ENCODE data around the gene FRMD5.

The FRMD5 gene

DNA sequence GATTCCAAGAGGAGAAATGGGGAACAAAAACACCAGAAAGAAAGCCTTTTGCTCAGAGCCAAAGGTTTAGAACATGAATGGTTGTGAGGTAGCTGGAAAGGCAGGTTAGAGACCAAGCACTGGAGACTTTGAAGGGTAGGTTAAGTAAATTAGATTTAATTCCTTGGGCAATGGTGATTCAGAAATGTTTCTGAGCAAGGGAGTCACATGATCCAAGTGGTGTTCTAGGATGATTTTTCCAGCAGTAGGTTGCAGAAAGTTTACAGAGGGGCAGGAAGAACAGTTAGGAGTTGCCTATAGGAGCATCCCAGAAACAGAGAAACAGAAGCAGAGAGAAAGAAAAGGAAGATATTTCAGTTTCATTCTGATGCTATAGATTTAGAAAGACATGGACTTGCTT lies 228.4 kb downstream of the FRMD5 start:
- DNase-seq, result no peak

DNA sequence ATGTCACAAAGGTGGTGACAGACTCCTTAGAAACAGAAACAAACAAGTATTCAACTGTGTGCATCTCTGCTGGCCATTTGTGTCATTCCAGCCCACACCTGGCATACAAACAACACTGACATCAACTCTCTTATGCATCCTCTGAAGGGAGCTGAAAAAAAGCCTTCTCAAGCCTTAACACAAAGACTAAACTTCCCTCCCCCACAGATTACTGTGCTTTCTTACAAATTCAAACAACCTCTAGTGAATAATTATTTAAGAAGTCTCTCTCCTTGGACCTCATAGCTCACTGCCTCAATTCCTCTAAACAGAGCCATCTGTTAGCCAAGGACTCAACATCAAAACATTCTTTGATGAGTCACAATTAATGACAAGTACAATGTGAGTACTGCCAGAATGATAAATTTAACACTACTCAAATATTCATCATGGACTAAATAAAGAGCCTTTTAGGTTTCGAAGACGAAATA lies 236.2 kb downstream of the FRMD5 start:
- no peak for DNase-seq

DNA sequence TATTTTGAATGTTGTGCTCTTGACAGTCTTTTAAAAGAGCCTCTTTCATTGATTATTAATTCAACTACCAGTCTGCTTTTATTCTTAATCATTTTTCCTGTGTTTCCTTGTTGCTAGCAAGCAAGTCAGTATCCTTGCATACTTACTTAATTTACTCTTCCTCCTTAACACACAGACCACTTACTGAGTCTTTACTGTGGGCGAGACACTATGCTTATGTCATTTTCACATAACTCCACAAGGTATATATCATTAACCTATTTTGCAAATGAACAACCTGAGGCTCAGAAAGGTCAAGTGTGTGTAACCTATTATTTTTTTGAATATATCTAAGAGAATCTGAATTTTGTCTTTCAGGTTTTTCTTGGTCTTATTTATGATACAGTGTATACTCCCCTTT lies 237.3 kb downstream of the FRMD5 start:
- no peak for DNase-seq

DNA sequence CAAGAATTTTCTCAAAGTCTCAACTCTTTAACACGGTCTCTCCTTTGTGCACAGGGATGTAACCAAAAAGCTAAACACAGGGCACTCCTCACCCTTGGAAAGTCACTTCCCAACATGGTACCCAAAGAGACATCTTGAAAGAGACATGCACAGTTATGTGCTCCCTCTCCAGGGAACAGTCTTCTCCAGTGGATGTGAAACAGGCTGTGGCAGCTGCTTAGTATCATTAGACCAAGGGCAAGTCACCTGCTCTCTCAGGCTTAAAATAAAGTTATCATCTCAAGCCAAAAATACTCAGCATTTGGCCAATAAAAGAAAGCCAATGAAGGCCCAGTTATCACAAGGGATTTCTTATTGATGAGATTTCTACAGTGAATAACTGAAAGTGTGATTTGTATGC lies 239.9 kb downstream of the FRMD5 start:
- no peak for DNase-seq

DNA sequence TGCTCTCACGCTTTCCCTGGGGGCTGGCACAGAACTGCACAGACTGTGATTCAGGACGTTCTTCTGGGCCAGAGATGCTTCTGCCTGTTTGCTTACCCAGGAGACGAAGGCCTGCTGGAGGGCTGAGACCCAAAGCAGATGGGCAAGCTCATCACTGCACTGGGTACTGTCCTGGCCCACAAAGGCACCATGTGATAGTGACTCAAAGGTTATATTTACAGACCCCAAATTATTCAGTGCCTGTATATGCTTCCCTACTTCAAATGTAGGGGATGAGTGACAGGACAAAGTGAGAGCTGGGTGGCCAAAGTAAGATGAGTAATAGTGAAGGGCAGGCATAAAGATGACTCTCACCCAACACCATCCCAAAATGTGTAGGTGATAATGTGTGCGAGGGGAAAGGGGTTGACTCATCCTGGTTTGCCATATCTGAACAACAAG lies 240.9 kb downstream of the FRMD5 start:
- no peak for DNase-seq

DNA sequence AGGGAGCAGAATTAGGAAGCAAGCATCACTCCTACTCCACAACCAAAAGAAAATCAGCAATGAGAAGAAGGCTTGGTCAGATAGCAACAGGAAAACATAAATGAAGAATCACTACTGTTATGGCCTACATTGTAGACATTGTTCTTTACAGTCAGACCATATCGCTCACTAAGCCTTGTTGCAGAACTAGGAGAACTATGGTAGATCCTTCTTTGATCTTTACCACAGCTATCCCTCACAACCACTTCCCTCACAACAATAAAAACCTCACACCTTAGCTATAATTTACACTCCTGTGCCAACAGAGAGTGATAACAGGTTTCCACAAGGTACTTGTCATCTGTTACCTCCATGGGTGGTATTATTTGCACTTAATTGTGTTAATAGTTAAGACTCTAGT lies 241.7 kb downstream of the FRMD5 start:
- DNase-seq, result no peak

DNA sequence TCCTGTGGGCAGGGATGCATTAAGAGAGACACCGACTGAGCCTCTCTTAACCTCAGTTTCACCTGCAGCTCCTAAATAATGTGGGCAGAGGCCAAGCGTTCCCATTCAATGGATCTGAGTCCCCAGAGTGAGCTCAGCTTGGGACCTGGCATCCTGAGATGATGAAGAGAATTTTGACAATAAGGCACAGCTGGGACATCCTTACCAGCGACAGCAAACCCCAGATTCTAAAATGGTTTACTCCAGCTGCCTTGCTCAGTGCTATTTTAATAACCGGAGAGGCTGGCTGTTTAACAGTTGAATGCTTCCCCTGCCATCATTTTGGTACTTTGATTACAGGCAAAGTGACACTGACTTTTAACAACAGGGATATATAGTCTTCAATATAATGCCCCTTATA lies 244.5 kb downstream of the FRMD5 start:
- DNase-seq, result no peak

DNA sequence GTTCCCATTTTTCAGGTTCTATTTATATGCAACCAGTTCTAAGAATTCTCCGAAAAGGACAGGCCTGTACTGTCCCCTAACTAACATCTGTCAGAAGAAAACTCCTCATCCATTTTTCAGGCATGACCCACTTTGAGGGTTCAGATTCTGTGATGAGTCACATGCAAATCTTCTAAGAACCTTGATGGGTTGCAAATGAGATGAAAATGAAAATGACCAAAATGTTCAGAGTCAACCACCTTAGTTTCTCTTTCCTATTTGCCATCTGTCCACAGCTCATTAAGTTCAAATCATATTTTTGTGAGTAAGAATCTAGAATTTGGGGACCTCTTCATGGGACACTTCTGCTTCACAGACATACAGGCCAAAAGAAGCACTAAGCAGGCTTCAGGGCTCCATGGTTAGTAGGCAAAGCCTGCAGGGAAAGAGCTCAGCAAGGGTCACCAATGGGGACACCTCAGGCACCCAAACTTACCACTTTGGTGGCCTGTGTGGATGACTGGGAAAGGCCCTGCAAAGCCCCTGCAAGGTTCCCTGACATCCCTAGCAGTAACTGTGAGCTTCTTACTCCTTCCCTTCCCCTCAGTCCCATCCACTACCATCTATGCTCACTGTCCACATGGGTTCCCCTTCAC lies 246.3 kb downstream of the FRMD5 start:
- no peak for DNase-seq

DNA sequence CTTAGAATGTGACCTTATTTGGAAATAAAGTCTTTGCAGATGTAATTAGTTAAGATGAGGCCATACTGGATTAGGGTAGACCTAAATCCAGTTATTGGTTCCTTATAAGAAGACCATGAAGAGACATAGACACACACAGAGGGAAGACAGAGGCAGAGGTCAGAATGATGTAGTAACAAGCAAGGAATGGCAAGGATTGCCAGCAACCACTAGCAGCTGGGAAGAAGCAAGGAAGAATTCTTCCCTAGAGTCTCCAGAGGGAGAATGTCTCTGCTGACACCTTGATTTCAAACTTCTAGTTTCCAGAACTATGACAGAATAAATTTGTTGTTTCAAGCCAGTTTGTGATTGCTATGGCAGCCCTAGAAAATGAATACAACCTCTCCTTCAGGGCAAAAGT lies 251.6 kb downstream of the FRMD5 start:
- DNase-seq, result no peak

DNA sequence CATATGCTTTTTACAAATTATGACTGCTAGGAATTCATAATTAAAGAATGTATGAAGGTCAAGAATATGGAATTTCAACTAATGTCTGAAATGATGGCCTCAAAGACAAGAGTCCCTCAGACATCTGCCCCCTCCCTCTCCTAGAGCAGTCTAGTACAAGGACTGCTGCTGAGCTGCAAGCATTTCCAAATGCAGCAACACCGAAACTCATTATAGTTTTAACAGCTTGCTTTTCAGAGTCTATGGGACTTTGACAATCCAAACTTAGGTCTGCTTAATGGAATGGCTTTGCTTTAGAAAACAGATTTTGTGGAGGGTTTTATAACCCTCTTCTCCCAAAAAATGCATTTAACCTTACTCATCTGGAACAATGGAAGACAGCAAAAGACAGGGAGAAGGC lies 252.9 kb downstream of the FRMD5 start:
- DNase-seq, result no peak

DNA sequence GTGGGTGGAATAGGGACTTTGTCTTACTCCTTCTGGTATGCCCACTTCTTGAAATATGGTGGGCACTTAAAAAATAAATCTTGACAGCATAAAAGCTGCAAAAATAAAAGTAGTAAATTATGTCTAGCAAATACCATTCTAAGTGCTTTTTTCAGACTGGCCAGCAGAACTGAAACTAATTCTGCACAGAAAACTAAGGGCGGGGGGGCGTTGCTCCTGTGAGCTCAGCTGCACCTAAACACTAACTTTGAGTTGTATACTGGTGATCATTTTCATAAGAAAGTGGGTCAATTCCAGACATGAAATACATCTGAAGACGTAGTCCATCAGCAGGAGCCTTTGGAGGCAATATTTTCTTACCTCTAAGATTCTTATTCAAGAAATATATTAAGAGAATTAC lies 253.5 kb downstream of the FRMD5 start:
- DNase-seq, result no peak

DNA sequence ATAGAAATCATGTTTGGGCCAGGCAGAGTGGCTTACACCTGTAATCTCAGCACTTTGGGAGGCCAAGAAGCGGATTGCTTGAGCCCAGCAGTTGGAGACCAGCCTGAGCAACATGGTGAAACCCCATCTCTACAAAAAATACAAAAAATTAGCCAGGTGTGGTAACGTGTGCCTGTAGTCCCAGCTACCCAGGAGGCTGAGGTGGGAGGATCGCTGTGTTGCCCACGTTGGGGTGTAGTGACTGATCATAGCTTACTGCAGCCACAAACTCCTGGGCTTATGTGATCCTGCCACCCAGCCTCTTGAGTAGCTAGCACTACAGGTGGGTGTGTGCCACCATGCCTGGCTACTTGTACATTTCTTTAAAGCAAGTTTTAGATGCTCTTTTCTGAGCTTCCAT lies 254.0 kb downstream of the FRMD5 start:
- DNase-seq, result no peak

DNA sequence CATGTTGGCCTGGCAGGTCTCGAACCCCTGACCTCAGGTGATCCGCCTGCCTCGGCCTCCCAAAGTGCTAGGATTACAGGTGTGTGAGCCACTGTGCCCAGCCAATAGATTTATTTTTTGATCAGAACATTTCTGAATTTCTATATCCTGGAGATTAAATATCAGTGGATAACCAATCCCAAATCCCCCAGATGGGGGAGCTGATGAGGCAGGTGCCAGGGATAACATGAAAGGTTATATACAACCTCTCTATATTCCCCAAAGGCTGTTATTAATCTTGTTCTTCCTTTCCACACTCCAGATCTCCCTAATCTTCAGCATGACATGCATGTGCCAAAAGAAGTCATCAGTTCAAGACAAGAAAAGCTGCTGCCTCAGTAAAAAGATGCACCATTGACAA lies 256.0 kb downstream of the FRMD5 start:
- DNase-seq, result no peak

DNA sequence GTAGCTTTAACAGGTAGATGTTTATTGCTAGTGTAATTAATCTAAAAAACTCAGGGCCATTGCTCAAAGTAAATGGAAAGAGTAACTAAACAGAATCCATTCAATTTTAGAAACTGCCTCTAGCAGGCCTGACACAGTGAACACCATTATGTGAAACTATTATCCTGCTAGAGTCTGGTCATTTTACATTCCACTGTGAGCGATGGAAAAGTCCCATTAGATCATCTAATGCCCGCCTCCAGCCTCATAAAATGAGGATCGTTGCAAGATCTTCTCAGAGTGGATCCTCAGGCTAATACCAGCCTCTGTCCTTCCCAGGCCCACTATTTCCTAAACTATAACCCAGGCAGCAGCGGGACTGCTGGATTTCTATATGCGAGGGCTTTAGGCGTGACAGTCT lies 260.6 kb downstream of the FRMD5 start:
- DNase-seq, result no peak

DNA sequence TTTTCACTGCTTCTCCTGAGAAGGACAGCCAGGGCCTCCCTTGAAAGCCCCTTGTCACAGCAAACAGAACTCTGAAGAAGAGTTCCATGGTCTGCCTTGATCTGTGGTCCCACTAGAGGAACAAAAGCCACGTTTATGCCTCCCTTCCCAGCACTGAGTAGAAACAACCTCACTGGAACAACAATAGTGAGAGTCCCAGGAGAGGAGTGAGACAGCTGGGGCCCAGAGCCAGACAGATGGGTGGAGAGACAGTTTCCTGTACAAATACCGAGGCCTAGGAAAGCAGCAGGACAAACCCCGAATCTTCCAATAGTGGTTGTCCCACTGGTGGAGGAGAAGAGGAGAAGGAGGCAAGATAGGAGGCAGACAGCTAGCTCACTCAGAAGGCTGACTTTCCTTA lies 262.2 kb downstream of the FRMD5 start:
- DNase-seq, result no peak

DNA sequence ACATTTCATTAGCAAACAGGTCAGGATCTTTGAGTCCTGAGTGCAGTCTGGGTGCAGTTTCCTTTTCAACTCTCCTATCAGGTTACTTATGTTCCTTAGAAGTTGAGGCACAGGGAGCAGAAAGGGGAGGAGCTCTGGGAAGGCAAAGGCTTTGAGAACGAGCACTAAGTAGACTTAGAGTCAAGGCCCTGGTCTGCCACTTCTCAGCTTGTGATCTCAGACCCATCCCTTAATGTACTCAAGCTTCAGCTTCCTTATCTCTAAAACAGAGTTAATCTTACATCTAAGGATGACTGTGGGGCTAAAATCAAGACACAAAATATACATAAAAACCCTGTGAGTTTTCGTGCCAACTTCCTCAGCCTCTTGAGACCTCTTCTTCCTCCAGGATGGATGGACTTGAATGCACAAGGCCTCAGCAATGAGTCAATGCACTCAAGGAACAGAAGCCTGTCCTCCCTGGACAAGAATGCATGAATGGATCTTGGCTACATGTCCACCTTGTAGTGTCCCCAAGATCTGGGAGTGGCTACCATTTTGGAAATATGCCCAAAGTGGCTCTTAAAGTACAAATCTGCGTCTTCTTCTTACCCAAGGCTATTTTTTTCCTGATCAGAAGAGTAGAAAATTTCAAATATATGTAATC lies 263.2 kb downstream of the FRMD5 start:
- DNase-seq, result no peak

DNA sequence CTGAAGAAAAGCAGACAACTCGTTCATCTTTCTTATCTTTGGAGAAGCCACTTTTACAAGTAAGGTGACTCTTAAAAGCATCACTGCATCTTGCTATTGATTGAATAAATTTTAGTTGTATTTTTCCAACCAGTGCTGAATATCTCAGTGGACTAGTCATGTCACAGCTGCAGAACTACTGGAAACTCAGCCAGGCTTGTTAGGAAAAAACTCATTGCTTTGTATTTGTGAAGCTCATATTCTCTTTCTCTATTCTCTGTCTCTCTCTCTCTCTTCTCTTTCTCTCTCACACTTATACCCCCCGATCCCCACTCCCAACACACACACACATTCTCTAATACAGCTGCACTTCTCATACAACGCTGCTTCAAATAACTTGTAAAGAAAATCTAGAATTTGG lies 264.0 kb downstream of the FRMD5 start:
- no peak for DNase-seq

DNA sequence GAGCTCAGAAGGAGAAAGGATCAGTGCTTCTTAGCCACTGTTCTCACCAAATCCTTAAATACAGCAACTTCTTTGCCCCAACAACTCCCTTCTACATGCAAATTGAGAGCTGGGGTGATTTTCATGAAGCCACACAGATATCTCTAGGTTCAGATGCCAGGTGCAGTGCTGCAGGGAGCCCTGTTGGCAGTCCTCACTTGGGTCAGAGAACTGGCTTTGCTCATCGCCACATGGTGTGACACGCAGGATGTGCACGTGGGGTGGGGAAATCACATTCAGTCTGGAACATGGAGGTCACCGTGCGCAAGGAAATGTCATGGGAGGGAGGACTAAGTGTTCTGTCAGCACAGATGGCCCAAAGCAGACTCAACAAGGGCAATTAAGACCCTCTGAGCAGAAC lies 264.5 kb downstream of the FRMD5 start:
- DNase-seq, result no peak

DNA sequence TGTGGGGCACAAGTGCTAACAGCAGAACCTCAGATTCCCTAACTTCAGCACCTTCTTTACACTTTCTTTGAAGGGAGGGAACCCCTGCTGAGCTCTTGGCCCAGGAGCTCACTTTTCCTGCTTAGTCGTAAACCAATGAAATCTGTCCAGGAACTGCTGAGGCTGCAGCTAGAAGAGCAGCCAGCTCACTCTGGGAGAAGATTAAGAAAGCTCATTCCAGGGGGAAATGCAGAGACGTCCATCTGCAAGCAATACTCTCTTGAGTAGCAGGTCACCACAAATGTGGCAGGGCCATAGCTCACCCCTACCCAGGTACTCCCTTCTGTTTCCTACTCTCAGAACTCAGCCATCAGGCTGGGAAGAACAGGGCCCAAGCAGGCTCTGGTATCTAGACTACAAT lies 265.0 kb downstream of the FRMD5 start:
- no peak for DNase-seq

DNA sequence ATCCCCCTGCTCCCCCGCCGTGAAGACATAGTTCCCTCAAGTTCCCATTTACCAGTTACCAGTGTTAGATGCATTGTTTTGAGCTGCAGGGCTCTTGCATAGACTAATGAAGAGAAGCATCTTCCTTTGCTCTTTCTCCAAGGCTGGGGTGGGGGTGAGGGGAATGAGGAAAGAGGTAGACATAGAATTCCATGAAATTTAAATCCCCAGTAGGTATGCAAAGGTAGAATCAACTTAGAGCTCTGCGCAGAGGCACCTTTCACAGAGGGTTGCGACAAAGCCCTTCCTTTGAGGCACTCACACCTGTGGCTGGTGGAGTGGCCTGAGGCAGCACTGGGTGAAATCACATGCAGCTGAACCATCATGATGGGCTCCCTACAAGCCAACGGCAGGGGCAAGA lies 266.9 kb downstream of the FRMD5 start:
- no peak for DNase-seq

DNA sequence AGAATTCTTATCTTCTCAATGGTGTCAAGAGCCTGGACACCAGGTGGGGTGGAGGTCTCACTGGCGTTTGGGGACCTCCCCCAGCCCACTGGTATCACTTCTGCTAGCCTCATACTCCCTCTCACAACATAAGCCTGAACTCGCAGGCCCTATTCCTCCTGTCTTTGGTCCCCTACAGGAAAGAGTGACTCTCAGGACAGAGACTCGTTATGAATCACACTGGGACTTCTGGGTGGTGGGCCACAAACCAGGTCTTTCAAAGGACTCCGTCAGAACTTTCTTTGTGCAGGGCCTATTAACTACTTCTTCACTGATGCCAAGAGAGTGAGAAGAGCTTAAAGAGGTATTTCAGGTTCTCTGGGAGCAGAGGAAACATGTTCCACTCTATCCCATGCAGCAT lies 267.9 kb downstream of the FRMD5 start:
- no peak for DNase-seq

DNA sequence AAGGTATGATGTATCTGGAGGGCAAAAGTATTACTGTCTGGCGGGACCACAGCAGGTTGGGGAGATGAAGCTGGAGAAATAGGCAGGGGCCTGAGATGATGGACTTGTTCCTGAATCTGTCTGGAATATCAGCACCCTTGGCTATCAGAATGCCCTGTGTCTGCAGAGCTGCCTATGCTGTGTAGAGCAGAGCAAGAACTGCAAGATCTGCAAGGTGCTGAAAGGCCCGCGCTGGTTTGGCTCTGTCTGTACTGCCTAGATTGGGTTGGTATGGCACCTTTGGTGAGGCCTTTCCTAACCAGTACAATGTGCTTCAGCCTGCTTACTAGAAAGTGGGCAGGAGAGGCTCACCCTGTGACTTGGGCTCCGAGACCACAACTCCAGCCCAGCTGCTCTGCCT lies 271.5 kb downstream of the FRMD5 start:
- DNase-seq, result no peak

DNA sequence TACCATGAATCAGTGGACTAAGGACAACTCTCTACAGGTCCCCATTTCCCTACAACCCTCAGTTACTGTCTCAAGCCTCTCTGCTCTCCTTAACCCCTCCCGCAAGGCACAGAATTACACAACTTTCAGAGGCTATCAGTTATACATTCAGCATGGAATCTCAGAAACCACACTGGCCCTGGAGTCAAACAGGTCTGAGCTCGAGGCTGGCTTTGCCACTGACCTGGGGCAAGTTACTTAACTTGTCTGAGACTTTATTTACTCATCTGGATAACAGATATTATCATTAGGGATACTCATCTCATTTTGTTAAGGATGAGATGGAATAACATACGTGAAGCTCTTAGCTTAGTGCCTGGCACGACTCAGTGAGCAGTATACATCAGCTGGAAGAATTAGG lies 273.1 kb downstream of the FRMD5 start:
- no peak for DNase-seq

DNA sequence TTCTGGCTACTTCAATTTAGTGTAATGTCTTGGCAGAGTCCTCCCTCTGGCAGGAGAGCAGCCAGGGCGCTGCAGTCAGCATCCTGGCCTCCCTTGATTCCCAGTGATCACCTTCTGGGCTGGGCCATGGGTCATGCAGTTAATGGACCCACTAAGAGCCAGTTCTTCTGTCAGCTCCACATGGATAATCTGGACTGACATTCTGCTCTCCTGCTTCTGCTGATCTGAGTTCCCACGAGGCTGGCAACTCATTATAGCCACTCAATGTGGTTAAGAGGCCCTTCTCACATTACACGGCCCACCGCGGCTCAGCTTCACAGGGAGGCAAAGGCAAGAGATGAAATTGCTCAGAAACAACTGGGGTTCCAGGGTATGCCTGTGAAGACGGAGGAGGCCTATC lies 274.3 kb downstream of the FRMD5 start:
- DNase-seq, result no peak

DNA sequence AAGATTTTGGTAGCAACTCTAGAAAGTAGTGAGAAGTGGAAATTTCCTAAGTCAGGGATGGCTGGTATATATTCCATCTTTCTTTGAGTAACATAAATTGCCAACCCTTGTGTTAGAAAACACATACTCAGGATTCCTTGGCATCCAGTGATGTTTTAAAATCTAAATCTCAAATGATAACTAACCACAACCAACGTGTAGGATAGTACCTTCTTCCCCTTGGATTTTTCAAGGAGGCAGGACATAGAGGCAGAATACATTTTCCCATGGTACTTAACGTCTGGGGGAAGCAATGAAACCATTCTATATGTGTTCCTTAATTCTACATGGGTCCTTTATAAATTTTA lies 274.8 kb downstream of the FRMD5 start:
- no peak for DNase-seq

All from CD4-positive, alpha-beta T cell treated with Interleukin-15 for 1 hour (primary cell).